ENCODE results near the gene AGAP1. TPM values are rescaled to one million over a fixed set of nuclear protein-coding genes. Genes with fewer than 3 reads are reported as not detected.

AGAP1 gene
- total RNA-seq, 1 experiment from 2014 or later = 25.8 TPM

- H3K9ac ChIP-seq (ENCODE audit: extremely low read depth, insufficient read length, low read length) = no peak overlapping the region
- no peak overlapping the region for H2BK15ac ChIP-seq (ENCODE audit: low read depth, low read length)
- no peak overlapping the region for H3K4me2 ChIP-seq (ENCODE audit: insufficient read depth, insufficient read length, low read length)
- WGBS (ENCODE audit: extremely low coverage, insufficient read length, low lambda C conversion rate) = no CpG with 5 or more reads among the region's 13 CpGs
- H3K27me3 ChIP-seq (ENCODE audit: insufficient read depth, low read length) = no peaks in the 10 kb centered on the region
- no peaks in the 10 kb centered on the region for H3K23me2 ChIP-seq (ENCODE audit: insufficient read length, low read depth, low read length, poor library complexity, severe bottlenecking)
- H3K18ac ChIP-seq (ENCODE audit: insufficient read length, low read depth, low read length) = no peak overlapping the region
- Mint-ChIP-seq H3K9me3 (peaks cover 0 to 7% of the 10 kb centered on the region in 2 experiments), H3K4me3 (no peak overlapping the region; a peak in 1 of 5 replicates), H3K4me1 (peaks cover 36 to 49% of the 10 kb centered on the region in 2 experiments), H3K36me3 (ENCODE audit: insufficient read depth in 1 of 3, low read depth in 3 of 3) (peaks cover 0 to 11% (median 7%) of the 10 kb centered on the region in 3 experiments; a peak in 5 of 7 replicates), H3K27ac (no peak overlapping the region), H3K27me3 (ENCODE audit: low read depth) (peaks cover 59% of the 10 kb centered on the region)
- H3K79me1 ChIP-seq (ENCODE audit: insufficient read depth, low read depth, low read length, poor library complexity, severe bottlenecking) = no peaks in the 10 kb centered on the region
- no peak overlapping the region for H4K5ac ChIP-seq (ENCODE audit: insufficient read length, low read depth, low read length)
- H2AK5ac ChIP-seq (ENCODE audit: insufficient read length, low read length) = no peak overlapping the region
- H3K9me3 ChIP-seq (ENCODE audit: control insufficient read depth, low read depth, low read length) = peaks cover 9% of the 10 kb centered on the region
- no peak overlapping the region for H2BK120ac ChIP-seq (ENCODE audit: low read depth, low read length, poor library complexity, severe bottlenecking)
- TF ChIP-seq CTCF (conservative IDR thresholded peaks at IDR 0.05) = no peak
- H4K91ac ChIP-seq (ENCODE audit: insufficient read length, low read depth, low read length) = no peak overlapping the region
- H3K4ac ChIP-seq (ENCODE audit: low read depth, low read length) = no peak overlapping the region
- H4K20me1 ChIP-seq (ENCODE audit: control insufficient read depth, insufficient read depth, insufficient read length) = no peaks in the 10 kb centered on the region
- no peak overlapping the region for H3K27ac ChIP-seq (ENCODE audit: insufficient read length, low read depth, low read length)
- no peak overlapping the region for H2AFZ ChIP-seq (ENCODE audit: low read length)
- H2BK12ac ChIP-seq (ENCODE audit: insufficient read length, low read depth, low read length) = no peak overlapping the region
- no peaks in the 10 kb centered on the region; the same call in 1 of the 2 replicates for H3K4me1 ChIP-seq (ENCODE audit: insufficient read depth, low read length)
- H3T11ph ChIP-seq (ENCODE audit: low read length) = no peak overlapping the region
- DNase-seq = no peak
- H3K56ac ChIP-seq (ENCODE audit: insufficient read length, low read depth, low read length) = no peak overlapping the region
- H2BK20ac ChIP-seq (ENCODE audit: low read depth, low read length, poor library complexity, severe bottlenecking) = no peak overlapping the region
- no peak overlapping the region for H2BK5ac ChIP-seq (ENCODE audit: insufficient read length, low read length)
- no peak overlapping the region for H3K23ac ChIP-seq (ENCODE audit: insufficient read length, low read depth, low read length)
- no peaks in the 10 kb centered on the region for H3K79me2 ChIP-seq (ENCODE audit: insufficient read depth, low read length)
- no peak overlapping the region for H3K14ac ChIP-seq (ENCODE audit: insufficient read depth, low read length)
- H4K8ac ChIP-seq (replicated peaks; ENCODE audit: insufficient read length, low read depth, low read length) = no peak overlapping the region
Measured at GRCh38 chr2:236055471-236055870, 561.6 kb downstream of the AGAP1 start.

Measured in H9 (cell line).